Mucosa of descending colon (tissue), 3 donors: ENCODE data around the gene IRAK2. TPM values are rescaled to one million over a fixed set of nuclear protein-coding genes. Genes with fewer than 3 reads are reported as not detected.
A peak's percentile ranks its signal among the peaks of the same experiment; 100 is the strongest.

ENCODE experiments used
- ATAC-seq: fragments of 200-7000 bp; cut with Tn5 transposase; one replicate; pipeline ENCODE4 v1.9.1; 2020; ENCODE audit warnings: mild to moderate bottlenecking, moderate library complexity
- DNase-seq, 3 donors: peaks; one replicate each; pipeline ENCODE4 v3.0.0-alpha.2; 2020
- H3K36me3 ChIP-seq: fragments of 200-600 bp; one replicate; pipeline ENCODE4 v1.8.0; 2021; ENCODE audit warnings: low read depth, mild to moderate bottlenecking
- H3K4me1 ChIP-seq: fragments of 200-600 bp; one replicate; pipeline ENCODE4 v1.8.0; 2021; ENCODE audit warnings: low read depth, mild to moderate bottlenecking
- H3K4me3 ChIP-seq: fragments of 200-600 bp; one replicate; pipeline ENCODE4 v1.8.0; 2021; ENCODE audit warnings: mild to moderate bottlenecking
- H3K9me3 ChIP-seq: fragments of 200-600 bp; one replicate; pipeline ENCODE4 v1.8.0; 2021; ENCODE audit warnings: mild to moderate bottlenecking
- intact Hi-C, 2 donors: fragments of 100-400 bp; cut with DNase I in 1 of 2; cut with micrococcal nuclease in 1 of 2; formaldehyde crosslinking; loops; one replicate each; pipeline versions ENCODE4 v1.11.0 to v1.11.1; 2022; cut with DNase I, micrococcal nuclease
- long read RNA-seq, 2 donors: library from polyadenylated mRNA; unstranded; transcript quantifications; one replicate each; pipeline ENCODE4 v2.0.0, GENCODE V29; 2019 to 2021
- total RNA-seq, 3 donors: library from RNA; stranded (reverse); fragmentation: NEBNext Ultra II Directional in 2 of 3; extraction: Animal tissue kit (Norgen Biotek cat#: 25700) in 2 of 3; gene quantifications; one replicate each; pipeline versions ENCODE4 v1.2.1 to v1.2.4, GENCODE V29; 2021 to 2023
- TF ChIP-seq, protein P1 (sequence below): fragments of 200-600 bp; IDR thresholded peaks from one replicate; pipeline ENCODE4 v1.8.0; 2022; ENCODE audit warnings: antibody characterized with exemption, mild to moderate bottlenecking
- donor health status: DM: no; HTN: no; CAD: no; lungs with moderate emphysema.
- donor health status: DM: no; HTN: no; CAD: no.
- donor health status: DM: no; HTN: yes; CAD: no.

IRAK2 gene, protein sequence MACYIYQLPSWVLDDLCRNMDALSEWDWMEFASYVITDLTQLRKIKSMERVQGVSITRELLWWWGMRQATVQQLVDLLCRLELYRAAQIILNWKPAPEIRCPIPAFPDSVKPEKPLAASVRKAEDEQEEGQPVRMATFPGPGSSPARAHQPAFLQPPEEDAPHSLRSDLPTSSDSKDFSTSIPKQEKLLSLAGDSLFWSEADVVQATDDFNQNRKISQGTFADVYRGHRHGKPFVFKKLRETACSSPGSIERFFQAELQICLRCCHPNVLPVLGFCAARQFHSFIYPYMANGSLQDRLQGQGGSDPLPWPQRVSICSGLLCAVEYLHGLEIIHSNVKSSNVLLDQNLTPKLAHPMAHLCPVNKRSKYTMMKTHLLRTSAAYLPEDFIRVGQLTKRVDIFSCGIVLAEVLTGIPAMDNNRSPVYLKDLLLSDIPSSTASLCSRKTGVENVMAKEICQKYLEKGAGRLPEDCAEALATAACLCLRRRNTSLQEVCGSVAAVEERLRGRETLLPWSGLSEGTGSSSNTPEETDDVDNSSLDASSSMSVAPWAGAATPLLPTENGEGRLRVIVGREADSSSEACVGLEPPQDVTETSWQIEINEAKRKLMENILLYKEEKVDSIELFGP
- total RNA-seq, result 1 to 10 TPM; 1.1 to 3.2 (median 2.4) TPM
- long read RNA-seq, donor 1, partial matches to known transcripts, result 0 of 2 reads
- long read RNA-seq, donor 1, other reads (novel, unspliced or antisense), result 0 of 2 reads
- long read RNA-seq, donor 2, partial matches to known transcripts, result 0 of 1 reads
- long read RNA-seq, donor 2, other reads (novel, unspliced or antisense), result 1 of 1 reads

DNA sequence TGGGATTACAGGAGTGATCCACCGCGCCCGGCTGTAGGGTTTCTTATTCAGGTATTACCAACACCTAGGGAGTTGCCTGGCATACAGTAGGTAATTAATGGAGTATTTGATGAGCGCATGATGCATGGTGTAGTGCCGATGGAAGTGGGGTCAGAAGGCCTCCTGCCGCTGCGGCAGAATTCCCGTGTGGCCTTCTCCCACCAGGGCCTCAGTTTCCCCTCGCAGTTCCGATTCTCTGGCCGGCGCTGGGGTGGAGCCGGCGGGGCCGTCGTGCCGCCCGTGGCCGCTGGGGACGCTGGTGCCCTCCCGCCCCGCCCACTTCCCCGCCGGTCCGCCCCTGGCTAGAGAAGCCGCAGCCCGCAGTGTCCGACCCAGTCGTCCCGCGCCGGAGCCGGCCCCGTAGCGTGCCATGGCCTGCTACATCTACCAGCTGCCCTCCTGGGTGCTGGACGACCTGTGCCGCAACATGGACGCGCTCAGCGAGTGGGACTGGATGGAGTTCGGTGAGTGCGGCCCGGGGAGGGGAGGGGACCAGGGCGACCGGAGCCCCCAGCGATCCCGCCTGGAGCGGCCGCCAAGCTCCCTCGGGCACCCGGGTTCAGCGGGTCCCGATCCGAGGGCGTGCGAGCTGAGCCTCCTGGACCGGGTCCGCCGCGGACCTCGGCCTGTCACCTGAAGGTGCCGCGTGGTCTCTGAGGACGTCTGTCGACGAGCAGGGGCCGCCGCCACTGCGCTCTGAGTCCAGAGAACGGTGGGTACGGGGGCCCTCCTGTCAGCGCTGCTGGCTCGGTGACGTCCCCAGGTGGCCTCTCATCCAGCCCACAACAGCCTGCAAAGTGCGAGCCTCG is at the start of gene IRAK2:
Gene IRAK2 (plus strand): TSS at position 374 of the 848 bp plus-strand sequence. CDS start 36 bp downstream, at position 410.
- no peaks in the 10 kb centered on the region for H3K9me3 ChIP-seq
- no peaks in the 10 kb centered on the region for H3K4me1 ChIP-seq
- intact Hi-C loops, result no loop called here
- H3K36me3 ChIP-seq, result no peaks in the 10 kb centered on the region
- TF ChIP-seq, protein P1, sequence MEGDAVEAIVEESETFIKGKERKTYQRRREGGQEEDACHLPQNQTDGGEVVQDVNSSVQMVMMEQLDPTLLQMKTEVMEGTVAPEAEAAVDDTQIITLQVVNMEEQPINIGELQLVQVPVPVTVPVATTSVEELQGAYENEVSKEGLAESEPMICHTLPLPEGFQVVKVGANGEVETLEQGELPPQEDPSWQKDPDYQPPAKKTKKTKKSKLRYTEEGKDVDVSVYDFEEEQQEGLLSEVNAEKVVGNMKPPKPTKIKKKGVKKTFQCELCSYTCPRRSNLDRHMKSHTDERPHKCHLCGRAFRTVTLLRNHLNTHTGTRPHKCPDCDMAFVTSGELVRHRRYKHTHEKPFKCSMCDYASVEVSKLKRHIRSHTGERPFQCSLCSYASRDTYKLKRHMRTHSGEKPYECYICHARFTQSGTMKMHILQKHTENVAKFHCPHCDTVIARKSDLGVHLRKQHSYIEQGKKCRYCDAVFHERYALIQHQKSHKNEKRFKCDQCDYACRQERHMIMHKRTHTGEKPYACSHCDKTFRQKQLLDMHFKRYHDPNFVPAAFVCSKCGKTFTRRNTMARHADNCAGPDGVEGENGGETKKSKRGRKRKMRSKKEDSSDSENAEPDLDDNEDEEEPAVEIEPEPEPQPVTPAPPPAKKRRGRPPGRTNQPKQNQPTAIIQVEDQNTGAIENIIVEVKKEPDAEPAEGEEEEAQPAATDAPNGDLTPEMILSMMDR, result peak; percentile 99
- DNase-seq (peak; percentile 74 to 85 (median 82)), ATAC-seq (peak; percentile 97)
- H3K4me3 ChIP-seq, result peak within 1 kb of the TSS; percentile 40

DNA sequence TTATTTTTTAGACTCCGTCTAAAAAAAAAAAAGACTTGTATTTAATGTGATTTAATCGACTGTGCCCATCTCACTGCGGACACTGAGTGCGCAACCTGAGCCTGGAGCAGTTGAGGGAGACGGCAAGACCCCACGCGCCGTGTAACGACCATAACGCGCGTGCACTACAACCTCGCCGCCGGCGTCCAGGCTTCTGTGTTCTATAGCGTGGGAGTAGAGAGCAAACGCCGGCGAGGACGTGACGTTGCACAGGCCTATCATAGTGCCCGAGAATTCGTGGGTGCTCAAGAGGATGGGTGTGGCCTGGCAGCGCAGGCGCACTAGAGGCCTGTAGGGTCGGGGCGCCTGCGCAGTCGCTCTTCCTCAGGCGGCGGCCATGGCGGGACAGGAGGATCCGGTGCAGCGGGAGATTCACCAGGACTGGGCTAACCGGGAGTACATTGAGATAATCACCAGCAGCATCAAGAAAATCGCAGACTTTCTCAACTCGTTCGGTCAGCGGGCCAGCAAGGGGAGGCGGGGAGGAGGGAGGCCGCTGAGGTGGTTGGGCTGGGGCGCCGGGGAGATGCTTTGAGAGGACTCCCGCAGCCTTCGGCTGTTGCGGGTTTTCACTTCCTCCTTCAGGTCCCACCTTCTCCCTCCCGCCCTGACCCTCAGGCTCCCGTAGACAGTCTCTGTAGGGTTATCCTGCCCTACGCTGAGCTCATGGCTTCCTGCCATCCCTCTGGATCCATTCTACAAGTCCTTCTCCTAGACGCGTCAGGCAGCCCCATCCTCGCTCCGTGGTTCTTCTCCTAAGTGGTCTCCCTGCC is 49.2 kb upstream of the IRAK2 start, which contains the start of gene BRK1:
Gene BRK1 (plus strand): TSS at position 350 of the 812 bp plus-strand sequence. CDS start 27 bp downstream, at position 377.
- no peaks in the 10 kb centered on the region for H3K36me3 ChIP-seq
- TF ChIP-seq, protein P1, result no peak
- H3K4me3 ChIP-seq, result peak within 1 kb of the TSS; percentile 87
- intact Hi-C loops, result no loop called here
- H3K4me1 ChIP-seq, result peaks cover 13% of the 10 kb centered on the region
- H3K9me3 ChIP-seq, result no peaks in the 10 kb centered on the region
- peak; percentile 99 for ATAC-seq
- peak; percentile 94 to 97 (median 97) for DNase-seq

DNA sequence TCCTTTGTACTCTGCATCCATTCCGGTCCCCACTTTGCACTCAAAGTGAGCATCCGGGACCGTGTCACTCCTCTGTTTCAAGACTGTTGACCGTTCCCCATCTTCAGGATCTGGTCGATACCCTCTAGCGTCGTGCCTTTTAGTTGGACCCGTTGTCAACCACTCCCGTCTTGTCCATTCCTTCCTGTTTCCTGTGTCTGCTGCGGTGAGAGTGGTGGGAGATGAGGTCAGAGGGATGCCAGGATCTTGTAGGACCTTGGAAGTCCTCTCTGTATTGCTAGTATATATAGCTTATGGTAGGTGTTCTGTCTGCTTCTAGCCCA is 48.6 kb upstream of the IRAK2 start:
- intact Hi-C loops, result no loop called here
- Histone ChIP-seq H3K36me3 (no peaks in the 10 kb centered on the region), H3K9me3 (no peaks in the 10 kb centered on the region), H3K4me1 (peaks cover 13% of the 10 kb centered on the region), H3K4me3 (peak overlapping the region; percentile 87)
- peak; percentile 41 for ATAC-seq
- TF ChIP-seq, protein P1, result no peak
- no peak for DNase-seq

DNA sequence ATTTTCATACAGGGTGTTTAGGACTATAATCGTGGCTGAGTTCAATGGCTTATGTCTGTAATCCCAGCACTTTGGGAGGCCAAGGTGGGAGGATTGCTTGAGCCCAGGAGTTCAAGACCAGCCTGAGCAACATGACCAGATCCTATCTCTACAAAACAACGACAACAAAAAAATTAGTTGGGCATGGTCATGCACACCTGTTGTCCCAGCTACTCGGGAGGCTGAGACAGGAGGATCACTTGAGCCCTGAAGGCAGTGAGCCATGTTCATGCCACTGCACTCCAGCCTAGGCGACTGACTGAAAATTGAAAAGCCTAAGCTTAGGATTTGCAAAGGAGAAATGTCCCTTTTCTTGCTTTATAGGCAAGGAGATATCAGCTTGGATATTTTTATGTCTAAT is 47.8 kb upstream of the IRAK2 start:
- DNase-seq, result no peak
- Histone ChIP-seq H3K9me3 (no peaks in the 10 kb centered on the region), H3K4me3 (no peak overlapping the region), H3K4me1 (peaks cover 13% of the 10 kb centered on the region), H3K36me3 (no peaks in the 10 kb centered on the region)
- ATAC-seq, result no peak
- TF ChIP-seq, protein P1, result no peak
- intact Hi-C loops, result no loop called here
